Panc1 (cell line): ENCODE measurements around the gene EPB41L5. TPM values are rescaled to one million over a fixed set of nuclear protein-coding genes. Genes with fewer than 3 reads are reported as not detected.
"Not testable (repeated sequence)": the region's sequence is repeated elsewhere in the genome, so short reads cannot be mapped to it uniquely, and the experiment has no call there.

Source experiments
- ATAC-seq: fragments of 200-7000 bp; cut with Tn5 transposase; 2 replicates; pipeline ENCODE4 v1.9.1; 2020; ENCODE audit warnings: mild to moderate bottlenecking, moderate library complexity
- BruUV-seq: library from RNA; stranded (reverse); fragments of 400-500 nt; replicated peaks from 2 replicates; lab custom pipeline; 2021; lab: Mats Ljungman, UMichigan
- CTCF ChIA-PET: fragments of 300-600 bp; sonication (Branson Sonifier 250); formaldehyde crosslinking; loops from one replicate; lab custom pipeline; 2022; ENCODE audit warnings: antibody characterized with exemption; lab: Charles Lee
- POLR2A ChIA-PET: fragments of 300-600 bp; sonication (Branson Sonifier 250); formaldehyde crosslinking; loops from one replicate; lab custom pipeline; 2022; ENCODE audit warnings: antibody characterized with exemption; lab: Charles Lee
- DNase-seq: peaks from one replicate; pipeline ENCODE4 v3.0.0-alpha.2; 2010; ENCODE audit warnings: low read depth, low spot score
- H3K27ac ChIP-seq: 2 replicates; pipeline ENCODE4 v1.5.1; 2011; ENCODE audit warnings: mild to moderate bottlenecking, low read length, inconsistent platforms
- H3K27me3 ChIP-seq: fragments of 200-500 bp; sonication (Bioruptor generic); 2 replicates; pipeline ENCODE4 v1.6.0; 2014; ENCODE audit warnings: low read length, inconsistent platforms; ENCODE audit not compliant: control insufficient read depth, insufficient read depth
- H3K36me3 ChIP-seq: fragments of 200-500 bp; sonication (Bioruptor generic); 2 replicates; pipeline ENCODE4 v1.5.1; 2014; ENCODE audit warnings: inconsistent platforms, mild to moderate bottlenecking, low read length, moderate library complexity; ENCODE audit not compliant: control insufficient read depth, insufficient read depth
- H3K4me1 ChIP-seq: 2 replicates; pipeline ENCODE4 v1.5.1; 2011; ENCODE audit warnings: inconsistent platforms, mild to moderate bottlenecking, low read length, moderate library complexity; ENCODE audit not compliant: control insufficient read depth, insufficient read depth
- H3K4me3 ChIP-seq, 2 experiments: 2 replicates each; pipeline ENCODE4 v1.5.1; 2011 to 2012; ENCODE audit warnings: low read depth in 2 of 2, low read length in 2 of 2, mild to moderate bottlenecking in 2 of 2, inconsistent platforms in 1 of 2, moderate library complexity in 1 of 2
- H3K9me3 ChIP-seq: fragments of 200-500 bp; sonication (Bioruptor generic); 2 replicates; pipeline ENCODE4 v1.5.1; 2014; ENCODE audit warnings: low read depth, mild to moderate bottlenecking, inconsistent platforms, low read length, moderate library complexity; ENCODE audit not compliant: control insufficient read depth, insufficient read depth
- CTCF ChIP-seq: fragments of 450-650 bp; IDR thresholded peaks from 2 replicates; pipeline ENCODE4 v1.5.1; 2017; ENCODE audit warnings: mild to moderate bottlenecking
- POLR2AphosphoS5 ChIP-seq: IDR thresholded peaks from 2 replicates; pipeline ENCODE4 v1.6.1; 2012; ENCODE audit warnings: mild to moderate bottlenecking, low read depth, low read length, moderate library complexity
- SIN3A ChIP-seq: IDR thresholded peaks from 2 replicates; pipeline ENCODE4 v1.6.1; 2012; ENCODE audit warnings: low read depth, mild to moderate bottlenecking, low read length, moderate library complexity, borderline replicate concordance; ENCODE audit not compliant: insufficient read depth
- TCF7L2 ChIP-seq: IDR thresholded peaks from 2 replicates; pipeline ENCODE4 v1.6.1; 2011; ENCODE audit warnings: mild to moderate bottlenecking, low read depth, low read length, inconsistent platforms
- in situ Hi-C: cut with HindIII; loops from 2 replicates; pipeline ENCODE4 v1.10.0; 2016; ENCODE audit warnings: low sequenced_read_pairs, low pct_unique_long_range_greater_than_20kb
- intact Hi-C: fragments of 100-400 bp; cut with micrococcal nuclease; formaldehyde crosslinking; loops from one replicate; pipeline ENCODE4 v1.10.0; 2022; ENCODE audit not compliant: unreplicated experiment
- total RNA-seq: library from RNA; stranded (reverse); gene quantifications from one replicate; pipeline ENCODE4 v1.2.1, GENCODE V29; 2021; ENCODE audit not compliant: unreplicated experiment
- TF ChIP-seq, protein P1 (sequence below), 2 experiments: IDR thresholded peaks; 2 replicates each; pipeline ENCODE4 v1.6.1; 2011 to 2012; ENCODE audit warnings: low read depth in 2 of 2, control low read depth in 1 of 2, low read length in 1 of 2, mild to moderate bottlenecking in 1 of 2, moderate library complexity in 1 of 2; ENCODE audit not compliant: insufficient read depth in 1 of 2

EPB41L5 gene
- total RNA-seq, 1 experiment from 2014 or later = 42.2 TPM

DNA sequence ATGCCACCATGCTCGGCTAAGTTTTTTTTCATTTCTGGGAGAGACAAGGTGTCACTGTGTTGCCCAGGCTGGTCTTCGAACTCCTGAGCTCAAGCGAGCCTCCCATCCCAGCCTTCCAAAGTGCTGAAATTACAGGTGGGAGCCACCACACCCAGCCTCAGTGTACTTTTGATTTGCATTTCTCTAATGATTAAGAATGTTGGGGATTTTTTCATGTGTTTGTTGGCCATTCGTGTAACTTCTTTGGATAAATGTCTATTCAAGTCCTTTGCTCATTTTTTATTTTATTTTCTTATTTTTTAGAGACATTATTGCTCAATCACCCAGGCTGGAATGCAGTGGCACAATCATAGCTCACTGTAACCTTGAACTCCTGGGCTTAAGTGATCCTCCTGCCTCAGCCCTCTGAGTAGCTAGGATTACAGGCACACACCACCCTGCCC lies 137.2 kb downstream of the EPB41L5 start:
- intact Hi-C loops (no loop called here), in situ Hi-C loops (no loop called here)
- Histone ChIP-seq H3K27me3 (no peaks in the 10 kb centered on the region), H3K36me3 (0 out of 2 replicates have a peak, but pooled peaks cover 2% of the 10 kb centered on the region), H3K4me1 (no peaks in the 10 kb centered on the region), H3K9me3 (peaks cover 2% of the 10 kb centered on the region; the same call in 1 of the 2 replicates), H3K4me3 (no peak overlapping the region), H3K27ac (no peak overlapping the region)
- DNase-seq (no peak), ATAC-seq (no peak)
- TF ChIP-seq TCF7L2 = no peak
- no peak for TF ChIP-seq CTCF
- TF ChIP-seq POLR2AphosphoS5 = no peak
- TF ChIP-seq SIN3A = no peak
- TF ChIP-seq, protein P1, sequence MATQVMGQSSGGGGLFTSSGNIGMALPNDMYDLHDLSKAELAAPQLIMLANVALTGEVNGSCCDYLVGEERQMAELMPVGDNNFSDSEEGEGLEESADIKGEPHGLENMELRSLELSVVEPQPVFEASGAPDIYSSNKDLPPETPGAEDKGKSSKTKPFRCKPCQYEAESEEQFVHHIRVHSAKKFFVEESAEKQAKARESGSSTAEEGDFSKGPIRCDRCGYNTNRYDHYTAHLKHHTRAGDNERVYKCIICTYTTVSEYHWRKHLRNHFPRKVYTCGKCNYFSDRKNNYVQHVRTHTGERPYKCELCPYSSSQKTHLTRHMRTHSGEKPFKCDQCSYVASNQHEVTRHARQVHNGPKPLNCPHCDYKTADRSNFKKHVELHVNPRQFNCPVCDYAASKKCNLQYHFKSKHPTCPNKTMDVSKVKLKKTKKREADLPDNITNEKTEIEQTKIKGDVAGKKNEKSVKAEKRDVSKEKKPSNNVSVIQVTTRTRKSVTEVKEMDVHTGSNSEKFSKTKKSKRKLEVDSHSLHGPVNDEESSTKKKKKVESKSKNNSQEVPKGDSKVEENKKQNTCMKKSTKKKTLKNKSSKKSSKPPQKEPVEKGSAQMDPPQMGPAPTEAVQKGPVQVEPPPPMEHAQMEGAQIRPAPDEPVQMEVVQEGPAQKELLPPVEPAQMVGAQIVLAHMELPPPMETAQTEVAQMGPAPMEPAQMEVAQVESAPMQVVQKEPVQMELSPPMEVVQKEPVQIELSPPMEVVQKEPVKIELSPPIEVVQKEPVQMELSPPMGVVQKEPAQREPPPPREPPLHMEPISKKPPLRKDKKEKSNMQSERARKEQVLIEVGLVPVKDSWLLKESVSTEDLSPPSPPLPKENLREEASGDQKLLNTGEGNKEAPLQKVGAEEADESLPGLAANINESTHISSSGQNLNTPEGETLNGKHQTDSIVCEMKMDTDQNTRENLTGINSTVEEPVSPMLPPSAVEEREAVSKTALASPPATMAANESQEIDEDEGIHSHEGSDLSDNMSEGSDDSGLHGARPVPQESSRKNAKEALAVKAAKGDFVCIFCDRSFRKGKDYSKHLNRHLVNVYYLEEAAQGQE (IDR thresholded peaks at IDR 0.05; ENCODE audit: insufficient read depth in 1 of 2, low read depth in 2 of 2, low read length in 1 of 2) = no peak
- ChIA-PET CTCF (no interaction called here), POLR2A (no interaction called here)
- no TSS peak for BruUV-seq

DNA sequence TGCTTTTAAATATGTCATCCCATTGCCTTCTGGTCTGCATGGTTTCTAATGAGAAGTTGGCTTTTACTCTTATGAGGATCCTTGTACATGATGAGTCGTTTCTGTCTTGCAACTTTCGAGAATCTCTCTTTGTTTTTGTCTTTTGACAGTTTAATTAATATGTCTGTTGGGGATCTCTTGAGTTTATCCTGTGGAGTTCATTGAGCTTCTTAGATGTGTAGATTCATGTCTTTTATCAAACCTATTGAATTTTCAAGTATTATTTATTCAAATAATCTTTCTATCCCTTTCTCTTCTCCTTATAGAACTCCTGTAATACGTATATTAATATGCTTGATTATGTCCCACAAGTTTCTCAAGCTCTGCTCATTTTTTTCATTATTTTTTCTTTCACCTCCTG lies 142.4 kb downstream of the EPB41L5 start:
- ATAC-seq = no peak
- Histone ChIP-seq H3K27ac (no peak overlapping the region), H3K27me3 (no peaks in the 10 kb centered on the region), H3K4me3 (no peak overlapping the region), H3K9me3 (peaks cover 8% of the 10 kb centered on the region; the same call in 1 of the 2 replicates), H3K36me3 (no peaks in the 10 kb centered on the region), H3K4me1 (no peaks in the 10 kb centered on the region)
- POLR2A ChIA-PET = interaction anchor here (0.6 kb wide), 1 partner anchor 46 kb away, joined by 9 read pairs; no protein-coding TSS in a partner anchor
- BruUV-seq = no TSS peak
- DNase-seq = no peak
- in situ Hi-C loops (no loop called here), intact Hi-C loops (no loop called here)
- CTCF ChIA-PET = no interaction called here
- no peak for TF ChIP-seq CTCF
- no peak for TF ChIP-seq SIN3A
- TF ChIP-seq TCF7L2 = no peak
- no peak for TF ChIP-seq POLR2AphosphoS5
- TF ChIP-seq, protein P1 (IDR thresholded peaks at IDR 0.05; ENCODE audit: insufficient read depth in 1 of 2, low read depth in 2 of 2, low read length in 1 of 2) = no peak

DNA sequence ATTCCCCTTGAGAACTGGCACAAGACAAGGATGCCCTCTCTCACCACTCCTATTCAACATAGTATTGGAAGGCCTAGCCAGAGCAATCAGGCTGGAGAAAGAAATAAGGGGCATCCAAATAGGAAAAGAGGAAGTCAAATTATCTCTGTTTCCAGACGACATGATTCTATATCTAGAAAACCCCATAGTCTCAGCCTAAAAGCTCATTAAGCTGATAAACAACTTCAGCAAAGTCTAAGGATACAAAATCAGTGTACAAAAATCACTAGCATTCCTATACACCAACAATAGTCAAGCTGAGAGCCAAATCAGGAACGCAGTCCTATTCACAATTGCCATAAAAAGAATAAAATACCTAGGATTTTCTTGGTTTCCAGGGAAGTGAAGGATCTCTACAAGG lies 145.8 kb downstream of the EPB41L5 start:
- BruUV-seq, H3K4me1 ChIP-seq, H3K36me3 ChIP-seq, H3K9me3 ChIP-seq, CTCF ChIA-PET, H3K27ac ChIP-seq, in situ Hi-C loops, H3K4me3 ChIP-seq, intact Hi-C loops, H3K27me3 ChIP-seq, POLR2A ChIA-PET, DNase-seq, ATAC-seq: not testable (repeated sequence)
